HG02938 (cell line): ENCODE measurements around the gene RAP1GDS1.
A peak's percentile ranks its signal among the peaks of the same experiment; 100 is the strongest.
"Not testable (repeated sequence)": the region's sequence is repeated elsewhere in the genome, so short reads cannot be mapped to it uniquely, and the experiment has no call there.

Experiments
- ATAC-seq: cut with Tn5 transposase; IDR thresholded peaks from one replicate; pipeline ENCODE4 v1.9.1; 2021; ENCODE audit warnings: mild to moderate bottlenecking, moderate library complexity; ENCODE audit not compliant: unreplicated experiment

RAP1GDS1 gene

DNA sequence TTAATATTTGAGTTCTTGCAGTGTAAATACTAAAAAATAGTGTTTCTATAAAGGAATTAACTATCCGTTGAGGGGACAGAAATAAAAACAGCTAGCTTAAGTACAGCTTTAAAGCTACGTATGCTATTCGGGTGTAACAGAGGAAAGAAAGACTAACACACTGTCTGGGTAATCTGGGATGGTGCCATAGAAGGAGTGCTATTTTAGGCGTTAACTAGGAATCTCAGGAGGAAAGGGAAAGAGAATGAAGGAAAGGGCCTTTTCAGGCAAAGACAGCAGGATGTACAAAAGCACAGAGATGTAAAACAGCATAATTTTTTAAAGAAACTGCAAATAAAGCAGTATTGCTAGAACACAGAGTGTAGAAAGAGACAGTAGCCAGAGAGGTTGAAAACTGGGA, 161.8 kb downstream of the RAP1GDS1 start:
- ATAC-seq = no peak

DNA sequence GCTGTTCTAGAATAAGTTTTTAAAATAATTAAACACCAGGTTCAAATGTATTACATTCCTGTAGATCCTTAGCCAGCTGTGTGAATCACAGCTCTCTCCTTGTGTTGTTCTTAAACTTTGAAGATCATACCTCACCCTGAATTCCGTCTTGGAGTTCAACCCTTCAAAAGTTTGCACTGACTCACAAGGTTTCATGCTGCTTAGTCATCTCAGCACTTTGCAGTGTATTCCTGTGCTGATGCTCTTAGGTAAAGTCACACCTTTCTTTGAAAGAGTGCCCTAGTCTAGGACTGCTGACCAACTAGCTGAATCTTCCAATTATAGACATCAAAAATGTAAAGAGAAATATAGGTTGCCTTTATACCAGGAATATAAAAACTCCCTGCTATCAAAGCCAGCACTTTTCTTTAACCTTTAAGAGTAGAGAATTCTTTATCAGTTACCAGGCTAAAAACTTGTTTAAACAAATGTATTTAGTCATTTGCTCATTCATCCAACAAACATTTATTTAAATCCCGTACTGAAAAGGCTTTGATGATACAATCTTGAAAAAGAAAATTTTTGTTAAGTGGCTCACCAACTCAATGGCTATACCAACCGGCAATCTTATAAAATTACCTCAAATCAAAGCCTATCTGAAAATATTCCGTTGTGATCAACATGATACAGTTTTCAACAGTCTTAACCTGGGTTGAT, 169.7 kb downstream of the RAP1GDS1 start:
- no peak for ATAC-seq

DNA sequence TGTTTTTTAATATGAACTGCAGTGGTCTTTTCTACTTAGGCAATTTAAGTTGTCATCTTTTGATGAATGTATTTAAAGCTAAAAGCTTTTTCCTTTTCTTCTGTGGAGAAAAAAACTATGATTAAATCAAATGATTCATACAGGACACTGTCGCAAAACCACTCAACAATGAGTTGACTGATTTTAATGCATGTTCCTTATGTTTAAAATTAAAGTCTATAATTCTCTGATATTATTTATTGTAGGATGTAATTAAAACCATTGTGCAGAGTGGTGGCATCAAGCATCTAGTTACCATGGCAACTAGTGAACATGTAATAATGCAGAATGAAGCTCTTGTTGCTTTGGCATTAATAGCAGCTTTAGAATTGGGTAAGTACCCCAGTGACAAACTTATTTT, 172.5 kb downstream of the RAP1GDS1 start:
- no peak for ATAC-seq

DNA sequence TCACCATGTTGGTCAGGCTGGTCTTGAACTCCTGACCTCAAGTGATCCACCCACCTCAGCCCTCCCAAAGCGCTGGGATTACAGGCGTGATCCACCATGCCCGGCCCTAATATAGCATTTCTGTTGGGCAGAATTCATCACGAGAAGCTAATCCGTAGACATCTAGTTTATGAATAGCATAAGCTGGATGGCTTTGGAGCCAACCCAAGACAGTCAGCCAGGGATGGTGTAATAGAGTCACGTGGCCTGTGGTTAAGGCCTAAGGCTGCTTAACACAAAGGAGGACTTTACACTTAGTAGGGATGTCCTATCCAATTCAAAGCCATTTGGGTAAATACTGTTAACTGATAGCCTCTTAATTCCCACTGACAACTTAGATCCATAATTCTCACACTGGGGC, 173.6 kb downstream of the RAP1GDS1 start:
- no peak for ATAC-seq

DNA sequence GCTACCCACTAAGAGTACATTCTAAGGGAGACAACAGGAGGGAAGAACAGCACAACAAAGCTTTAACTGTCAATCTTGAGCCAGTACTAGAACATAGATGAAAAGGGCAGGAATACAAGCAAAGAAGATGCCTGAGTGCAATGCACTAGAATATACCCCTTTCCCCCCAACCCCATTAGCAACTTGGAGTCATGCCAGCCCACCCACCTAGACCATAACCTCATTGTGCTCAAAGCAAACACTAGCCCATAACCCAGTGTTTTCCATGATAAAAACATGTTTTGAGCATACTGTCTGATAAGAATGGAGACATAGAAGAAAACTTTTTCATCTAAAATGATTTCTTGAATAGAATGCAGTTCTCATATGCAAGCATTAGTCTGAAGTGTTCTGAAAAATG, 183.2 kb downstream of the RAP1GDS1 start:
- ATAC-seq = no peak

DNA sequence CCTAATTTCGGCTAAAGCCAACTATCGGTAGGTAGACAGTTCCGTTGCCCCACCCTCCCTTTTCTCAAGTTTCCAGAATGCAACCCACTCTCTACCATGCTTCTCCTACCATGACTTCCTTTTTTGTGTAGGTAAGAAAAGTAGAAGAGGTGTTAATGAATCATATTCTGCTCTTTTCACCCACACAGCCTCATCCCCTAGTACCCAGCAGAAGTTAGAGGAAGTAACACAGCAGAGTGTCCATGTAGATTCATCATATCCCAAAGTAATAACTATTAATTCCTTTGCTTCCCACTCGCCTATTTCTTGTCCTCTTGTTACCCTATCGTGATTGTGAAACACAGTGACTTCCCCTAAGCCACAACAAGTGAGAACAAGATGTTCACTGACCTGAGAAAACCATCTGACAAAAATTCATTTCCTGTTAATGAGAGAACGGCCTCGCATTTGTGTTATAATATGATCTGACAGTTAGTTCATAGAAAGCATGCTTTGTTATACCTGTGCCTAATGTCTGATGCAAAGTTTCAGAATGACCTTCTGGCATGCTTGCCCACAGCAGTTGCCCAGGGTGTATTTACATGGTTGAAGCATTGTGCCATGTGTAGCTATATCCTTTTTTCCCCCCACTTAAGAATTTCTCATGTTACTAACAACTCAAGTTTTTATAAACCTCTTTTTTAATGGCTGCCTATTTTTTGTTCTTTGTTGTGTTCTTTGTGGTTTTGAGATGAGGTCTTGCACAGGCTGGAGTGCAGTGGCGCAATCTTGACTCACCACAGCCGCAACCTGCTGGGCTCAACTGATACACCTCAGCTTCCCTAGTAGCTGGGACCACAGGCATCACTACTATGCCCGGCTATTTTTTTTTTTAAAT, 185.6 kb downstream of the RAP1GDS1 start:
- peak; percentile 66 for ATAC-seq

DNA sequence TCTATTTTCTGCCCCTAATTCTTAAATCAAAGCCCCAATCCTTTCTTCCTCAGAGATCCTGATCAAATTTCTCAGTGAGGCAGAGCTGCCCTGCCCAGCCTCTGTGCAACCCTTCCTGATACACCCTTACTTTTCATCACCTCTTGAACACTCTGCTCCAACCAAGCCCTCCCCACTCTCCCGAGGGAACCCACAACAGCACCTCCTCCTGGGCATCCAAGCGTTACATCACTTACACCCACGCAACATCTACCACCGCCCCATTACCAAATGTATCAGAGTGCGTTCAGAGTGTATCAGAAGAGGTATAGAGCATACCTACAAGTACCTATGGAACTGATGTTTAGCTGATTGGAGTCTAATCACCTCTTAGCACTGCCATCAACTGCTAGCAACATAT, 186.5 kb downstream of the RAP1GDS1 start:
- no peak for ATAC-seq

DNA sequence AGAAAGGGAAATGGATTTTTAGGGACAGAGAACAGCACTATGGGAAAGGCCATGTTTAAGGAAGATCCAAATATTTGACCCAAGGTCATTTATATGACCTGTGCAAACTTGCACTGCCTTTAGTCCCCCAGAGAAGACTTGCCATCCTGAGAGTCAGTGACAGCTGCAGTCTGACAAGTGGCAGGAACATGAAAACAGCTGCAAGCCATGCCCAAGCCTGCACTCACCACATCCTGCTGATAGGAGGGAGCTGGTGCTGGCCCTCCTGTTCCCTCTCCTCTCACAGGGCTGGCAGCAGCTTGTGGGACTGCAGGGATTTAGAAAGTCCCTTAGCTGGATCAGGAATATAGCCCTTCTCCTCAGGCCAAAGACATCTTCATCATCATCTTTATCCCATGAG, 187.7 kb downstream of the RAP1GDS1 start:
- no peak for ATAC-seq

DNA sequence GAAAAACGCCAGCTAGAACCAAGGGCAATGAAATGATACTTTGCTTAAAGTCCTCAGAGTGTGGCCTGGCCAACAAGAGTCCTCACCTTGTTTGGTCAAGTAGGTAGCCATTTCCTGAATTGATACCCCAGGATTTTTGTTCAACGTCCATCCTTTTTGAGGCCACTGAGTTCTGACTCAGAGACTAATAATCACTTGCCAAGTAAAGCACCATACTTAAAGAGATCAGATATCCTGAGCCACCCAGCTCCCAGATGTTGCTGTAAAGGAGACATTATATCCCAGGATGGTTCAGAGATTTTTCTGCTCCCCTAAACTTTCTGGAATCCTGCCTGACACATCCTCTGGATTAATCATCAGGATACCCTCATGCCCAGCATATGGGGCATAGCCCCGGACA, 190.9 kb downstream of the RAP1GDS1 start:
- no peak for ATAC-seq

DNA sequence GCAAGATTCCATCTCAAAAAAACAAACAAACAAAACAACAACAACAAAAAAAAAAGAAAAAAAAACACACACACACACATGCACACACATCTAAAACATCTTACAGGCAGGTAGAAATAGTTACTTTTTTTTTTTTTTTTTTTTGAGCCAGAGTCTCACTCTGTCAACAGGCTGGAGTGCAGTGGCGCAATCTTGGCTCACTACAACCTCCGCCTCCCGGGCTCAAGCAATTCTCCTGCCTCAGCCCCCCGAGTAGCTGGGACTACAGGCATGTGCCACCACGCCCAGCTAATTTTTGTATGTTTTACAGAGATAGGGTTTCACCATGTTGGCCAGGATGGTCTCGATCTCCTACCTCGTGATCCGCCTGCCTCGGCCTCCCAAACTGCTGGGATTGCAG, 196.2 kb downstream of the RAP1GDS1 start:
- ATAC-seq = not testable (repeated sequence)

DNA sequence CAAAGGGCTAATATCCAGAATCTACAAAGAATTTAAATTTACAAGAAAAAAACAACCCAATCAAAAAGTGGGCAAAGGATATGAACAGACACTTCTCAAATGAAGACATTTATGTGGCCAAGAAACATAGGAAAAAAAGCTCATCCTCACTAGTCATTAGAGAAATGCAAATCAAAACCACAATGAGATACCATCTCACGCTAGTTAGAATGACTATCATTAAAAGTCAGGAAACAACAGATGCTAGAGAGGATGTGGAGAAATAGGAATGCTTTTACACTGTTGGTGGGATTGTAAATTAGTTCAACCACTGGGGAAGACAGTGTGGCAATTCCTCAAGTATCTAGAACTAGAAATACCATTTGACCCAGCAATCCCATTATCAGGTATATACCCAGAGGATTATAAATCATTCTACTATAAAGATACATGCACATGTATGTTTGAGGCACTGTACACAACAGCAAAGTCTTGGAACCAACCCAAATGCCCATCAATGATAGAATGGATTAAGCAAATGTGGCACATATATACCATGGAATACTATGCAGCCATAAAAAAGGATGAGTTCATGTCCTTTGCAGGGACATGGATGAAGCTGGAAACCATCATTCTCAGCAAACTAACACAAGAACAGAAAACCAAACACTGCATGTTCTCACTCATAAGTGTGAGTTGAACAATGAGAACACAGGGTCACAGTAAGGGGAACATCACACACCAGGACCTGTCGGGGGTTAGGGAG, 200.1 kb downstream of the RAP1GDS1 start:
- not testable (repeated sequence) for ATAC-seq

DNA sequence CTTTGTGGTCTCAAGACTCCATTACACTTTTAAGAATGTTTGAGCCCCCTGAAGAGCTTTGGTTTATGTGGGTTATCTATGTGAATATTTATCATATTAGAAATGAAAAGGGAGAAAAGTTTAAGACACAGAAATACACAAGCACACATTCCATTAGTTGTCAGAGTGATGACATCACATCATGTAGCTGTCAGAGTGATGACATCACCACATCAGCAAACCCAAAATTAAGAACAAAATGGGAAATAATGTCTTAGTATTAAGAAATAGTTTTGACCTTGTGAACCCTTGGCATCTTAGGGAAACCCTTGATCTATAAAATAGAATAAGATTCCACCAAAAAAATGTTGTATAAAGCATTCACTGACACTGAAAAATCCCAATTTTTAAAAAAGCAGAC, 201.3 kb downstream of the RAP1GDS1 start:
- no peak for ATAC-seq

DNA sequence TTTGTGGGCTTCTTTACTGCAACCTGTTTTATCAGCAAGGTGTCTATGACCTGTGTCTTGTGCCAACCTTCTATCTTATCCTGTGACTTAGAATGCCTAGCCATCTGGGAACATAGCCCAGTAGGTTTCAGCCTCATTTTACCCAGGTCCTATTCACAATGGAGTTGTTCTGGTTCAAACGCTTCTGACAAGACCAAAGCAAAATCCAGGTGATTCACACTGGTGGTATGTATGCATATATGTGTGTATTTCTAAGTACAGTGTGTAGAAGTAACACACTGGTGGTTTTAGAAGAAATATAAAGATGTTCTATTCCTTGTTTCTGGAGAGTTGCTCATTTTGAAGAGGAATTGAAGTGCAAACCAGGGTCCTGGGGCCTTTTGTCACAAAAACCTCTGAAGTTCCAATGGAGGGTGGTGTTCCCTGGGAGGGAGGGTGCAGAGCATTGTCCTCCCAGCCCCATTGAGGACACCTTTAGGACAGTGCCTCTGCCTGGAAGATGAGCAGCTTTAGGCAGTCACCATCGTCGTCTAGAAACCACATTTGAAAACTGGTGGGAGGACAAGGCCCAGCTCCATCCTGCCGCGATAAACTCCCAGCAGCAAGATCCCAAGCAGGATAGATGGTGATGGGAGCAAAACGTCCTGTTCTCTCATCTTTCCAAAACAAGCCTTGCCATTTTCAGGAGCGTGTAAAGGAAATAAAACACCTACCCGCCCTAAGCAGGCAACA, 205.8 kb downstream of the RAP1GDS1 start:
- ATAC-seq = no peak

DNA sequence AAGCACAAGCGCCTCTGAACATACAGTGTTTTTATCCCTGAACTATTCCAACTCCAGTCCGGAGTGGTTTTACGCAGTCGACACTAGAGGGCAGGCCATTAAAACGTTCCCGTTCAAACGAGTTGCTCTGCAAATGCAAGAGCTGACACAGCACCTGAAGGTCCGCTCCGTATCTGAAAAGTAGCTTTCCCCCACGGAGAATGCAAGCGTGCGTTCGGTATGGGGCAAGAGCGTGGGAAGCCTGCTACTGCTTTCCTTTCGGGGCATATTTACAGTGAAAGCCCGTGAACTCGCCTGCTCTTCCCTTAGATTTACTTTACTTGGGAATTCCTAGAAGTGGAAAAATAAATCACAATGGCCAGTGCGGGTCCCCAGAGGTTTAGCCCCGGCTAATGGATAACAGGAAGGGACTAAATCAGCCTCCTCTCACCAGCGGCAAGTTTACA, 206.5 kb downstream of the RAP1GDS1 start:
- ATAC-seq = peak; percentile 97

DNA sequence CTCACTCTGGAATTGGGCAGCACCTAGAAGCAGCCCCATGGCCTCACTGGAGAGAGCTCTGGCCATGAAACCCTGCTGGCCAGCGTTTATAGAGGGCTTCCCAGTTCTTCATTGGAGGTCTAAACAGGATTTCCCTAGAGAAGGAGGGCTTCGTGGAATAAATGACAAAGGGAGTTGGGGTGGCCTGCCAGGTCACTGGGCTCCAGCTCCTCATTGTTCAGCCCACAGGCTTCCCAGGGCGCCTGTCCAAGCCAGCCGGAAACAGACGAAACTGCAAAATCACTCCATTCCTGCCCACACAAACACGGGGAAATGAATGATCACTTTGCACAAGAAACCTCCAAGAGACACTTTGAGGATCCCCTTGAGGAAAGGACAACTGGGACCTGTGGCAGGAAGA, 207.5 kb downstream of the RAP1GDS1 start:
- no peak for ATAC-seq

DNA sequence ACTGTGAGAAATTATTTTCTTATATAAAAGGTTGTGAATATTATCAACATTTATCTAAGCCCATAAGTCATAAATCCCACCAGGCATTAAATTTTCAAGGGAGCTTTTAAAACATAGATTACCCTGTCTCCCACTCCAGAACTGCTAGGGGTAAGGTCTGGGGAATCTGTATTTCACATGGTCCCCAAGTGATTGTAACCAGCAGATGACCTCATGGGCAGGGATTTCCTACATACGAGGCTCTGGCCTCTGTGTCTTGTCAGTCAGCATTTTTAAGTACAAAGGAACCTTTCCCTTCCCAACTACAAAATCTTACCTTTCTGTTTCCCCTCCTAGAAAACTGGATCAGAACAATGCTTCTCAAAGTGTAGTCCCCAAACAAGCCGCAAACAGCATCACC, 208.6 kb downstream of the RAP1GDS1 start:
- ATAC-seq = no peak

DNA sequence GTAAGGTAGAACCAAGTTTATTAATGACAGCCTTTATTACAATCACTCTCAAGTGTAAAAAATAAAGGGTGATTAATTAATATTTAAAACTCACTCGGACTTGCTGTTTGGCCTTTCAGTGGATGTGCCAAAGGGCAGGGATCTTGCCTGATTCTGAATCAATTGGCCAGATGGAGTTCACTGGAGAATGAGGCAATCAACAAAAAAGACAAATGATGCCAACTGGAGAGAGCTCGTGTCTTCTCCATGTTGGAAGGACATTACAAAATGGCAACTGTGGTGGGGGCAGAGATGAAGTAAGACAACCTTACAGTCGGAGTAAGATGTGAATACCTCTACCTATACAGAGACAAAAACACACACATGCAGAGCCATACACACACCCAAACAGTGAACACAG, 209.2 kb downstream of the RAP1GDS1 start:
- ATAC-seq = no peak

DNA sequence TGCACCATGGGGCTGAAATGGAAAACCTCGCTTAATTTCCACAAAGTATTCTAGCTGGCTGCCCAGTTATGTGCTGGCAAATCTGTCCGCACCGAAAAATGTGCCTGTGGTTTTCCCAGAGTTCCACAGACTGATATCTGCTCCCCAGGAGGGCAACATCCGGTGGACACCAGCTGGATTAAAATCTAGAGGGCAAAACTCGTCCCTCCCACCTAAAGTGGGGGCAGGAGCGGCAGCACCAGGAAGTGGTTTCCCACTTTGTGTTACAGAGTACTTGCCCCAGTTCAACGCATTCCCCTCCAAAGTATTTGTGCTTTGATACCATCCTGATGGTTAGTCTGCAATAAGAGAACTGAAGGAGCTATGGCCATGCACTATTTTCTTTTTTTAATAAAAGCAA, 209.6 kb downstream of the RAP1GDS1 start:
- ATAC-seq = no peak

DNA sequence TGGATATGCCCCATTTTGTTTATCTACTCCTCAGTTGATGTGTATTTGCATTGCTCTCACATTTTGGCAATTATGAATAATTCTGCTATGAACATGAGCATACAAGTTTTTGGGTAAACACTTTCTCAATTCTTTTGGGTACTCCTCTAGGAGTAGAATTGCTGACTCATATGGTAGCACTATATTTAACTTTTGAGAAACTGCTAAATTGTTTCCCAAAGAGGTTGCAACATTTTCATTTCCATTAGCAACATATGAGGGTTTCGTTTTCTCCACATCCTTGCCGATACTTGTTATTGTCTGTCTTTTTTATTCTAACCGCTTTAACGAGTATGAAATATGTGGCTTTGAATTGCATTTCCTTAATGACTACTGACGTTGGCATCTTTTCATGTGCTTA, 211.9 kb downstream of the RAP1GDS1 start:
- ATAC-seq = no peak

DNA sequence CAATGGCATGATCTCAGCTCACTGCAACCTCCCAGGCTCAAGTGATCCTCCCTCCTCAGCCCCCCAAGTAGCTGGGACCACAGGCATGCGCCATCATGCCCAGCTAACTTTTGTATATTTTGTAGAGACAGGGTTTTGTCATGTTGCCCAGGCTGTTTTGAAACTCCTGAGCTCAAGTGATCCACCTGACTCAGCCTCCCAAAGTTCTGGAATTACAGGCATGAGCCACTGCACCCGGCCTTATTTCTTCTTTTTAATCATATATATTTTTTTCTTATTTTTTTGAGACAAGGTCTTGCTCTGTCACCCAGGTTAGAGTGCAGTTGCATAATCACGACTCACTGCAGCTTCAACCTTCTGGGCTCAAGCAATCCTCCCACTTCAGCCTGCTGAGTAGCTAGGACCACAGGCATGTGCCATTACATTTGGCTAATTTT, 213.2 kb downstream of the RAP1GDS1 start:
- no peak for ATAC-seq

DNA sequence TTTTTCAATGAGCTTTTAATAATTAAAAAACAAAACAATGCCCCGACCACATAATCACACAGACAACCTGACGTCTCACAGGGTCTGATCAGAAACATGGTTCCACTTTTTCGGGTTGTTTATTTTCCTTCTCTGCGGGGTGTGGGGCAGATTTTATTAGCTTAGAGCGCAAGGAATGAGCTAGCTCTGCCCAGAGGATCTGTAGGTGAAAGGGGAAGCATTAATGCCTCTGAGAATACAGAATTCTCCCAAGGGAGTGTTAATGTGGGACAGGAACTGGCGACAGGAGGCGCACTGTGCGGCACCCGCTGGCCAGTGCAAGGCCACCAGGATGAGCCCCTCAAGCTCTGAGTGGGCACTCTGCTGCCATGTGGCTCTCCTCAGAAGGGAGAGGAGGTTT, 215.7 kb downstream of the RAP1GDS1 start:
- ATAC-seq = no peak
